ENCODE data around the gene TMEM59L. TPM values are rescaled to one million over a fixed set of nuclear protein-coding genes. Genes with fewer than 3 reads are reported as not detected.

Gene TMEM59L
- polyA plus RNA-seq, 1 of the 3 experiments (the other 2 are of a cell fraction), result 9.6 TPM

DNA sequence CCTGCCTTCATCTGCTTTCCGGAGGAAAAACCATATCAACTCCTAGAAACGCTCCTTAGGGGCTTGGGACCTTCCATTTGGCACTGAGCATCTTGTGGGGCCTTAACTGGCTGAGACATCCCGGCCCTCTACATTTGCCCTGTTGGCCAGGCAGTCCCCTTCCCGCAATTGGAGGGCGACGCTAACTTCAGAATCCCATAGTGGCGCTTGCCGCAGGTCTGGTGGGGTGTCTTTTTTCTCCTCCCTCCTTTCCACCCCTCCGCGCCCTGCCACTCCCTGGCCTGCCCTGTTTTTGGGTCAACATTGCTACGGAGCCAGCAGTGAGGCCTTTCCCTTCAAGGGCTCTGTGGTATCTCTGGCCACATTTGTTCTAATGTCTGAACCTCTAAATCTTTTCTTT is 57.2 kb downstream of the TMEM59L start:
- Histone ChIP-seq H3F3A (replicated peaks; ENCODE audit: insufficient read depth) (no peaks in the 10 kb centered on the region), H3K4me2 (no peak overlapping the region), H3K4me1 (ENCODE audit: control insufficient read depth in 1 of 2, insufficient read depth in 2 of 2, low read depth in 1 of 2, low read length in 1 of 2) (peaks cover 0 to 26% of the 10 kb centered on the region in 2 experiments; a peak in 2 of 4 replicates), H3K9me2 (no peaks in the 10 kb centered on the region), H2AFZ (ENCODE audit: low read depth) (no peak overlapping the region), H3K27ac (ENCODE audit: low read depth in 2 of 2, low read length in 1 of 2) (peak overlapping the region in 1 of 2 experiments; percentile 74; a peak in 2 of 4 replicates), H3K4me3 (ENCODE audit: low read depth in 2 of 2, low read length in 1 of 2) (no peak overlapping the region), H3K36me3 (replicated peaks in 1 of 2; ENCODE audit: control insufficient read depth in 1 of 2, insufficient read depth in 2 of 2, low read length in 1 of 2) (peaks cover 0 to 19% of the 10 kb centered on the region in 2 experiments), H3K9ac (no peak overlapping the region), H3K9me3 (no peaks in the 10 kb centered on the region), H3K79me2 (ENCODE audit: insufficient read depth) (no peaks in the 10 kb centered on the region), H3K27me3 (ENCODE audit: insufficient read depth) (no peaks in the 10 kb centered on the region), H4K20me1 (ENCODE audit: insufficient read depth) (no peaks in the 10 kb centered on the region)
- 90% methylated on average over 8 of the region's 11 CpGs for WGBS (ENCODE audit: low lambda C conversion rate)
- CTCF ChIA-PET, result interaction anchor here (3.1 kb wide), 1 partner anchor 79 kb away, joined by 8 read pairs; no protein-coding TSS in a partner anchor
- no peak for DNase-seq
- POLR2A ChIA-PET, result no interaction called here
- TF ChIP-seq RCOR1 (IDR thresholded peaks at IDR 0.05; ENCODE audit: low read length), result no peak
- TF ChIP-seq, protein P1, sequence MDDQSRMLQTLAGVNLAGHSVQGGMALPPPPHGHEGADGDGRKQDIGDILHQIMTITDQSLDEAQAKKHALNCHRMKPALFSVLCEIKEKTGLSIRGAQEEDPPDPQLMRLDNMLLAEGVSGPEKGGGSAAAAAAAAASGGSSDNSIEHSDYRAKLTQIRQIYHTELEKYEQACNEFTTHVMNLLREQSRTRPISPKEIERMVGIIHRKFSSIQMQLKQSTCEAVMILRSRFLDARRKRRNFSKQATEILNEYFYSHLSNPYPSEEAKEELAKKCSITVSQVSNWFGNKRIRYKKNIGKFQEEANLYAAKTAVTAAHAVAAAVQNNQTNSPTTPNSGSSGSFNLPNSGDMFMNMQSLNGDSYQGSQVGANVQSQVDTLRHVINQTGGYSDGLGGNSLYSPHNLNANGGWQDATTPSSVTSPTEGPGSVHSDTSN (IDR thresholded peaks at IDR 0.05), result no peak
- no peak for TF ChIP-seq REST (IDR thresholded peaks at IDR 0.05; ENCODE audit: low read depth, low read length)
- no peak for TF ChIP-seq JUND (IDR thresholded peaks at IDR 0.05)
- TF ChIP-seq TEAD4 (IDR thresholded peaks at IDR 0.05; ENCODE audit: borderline replicate concordance, insufficient read depth), result no peak
- TF ChIP-seq, protein P2, sequence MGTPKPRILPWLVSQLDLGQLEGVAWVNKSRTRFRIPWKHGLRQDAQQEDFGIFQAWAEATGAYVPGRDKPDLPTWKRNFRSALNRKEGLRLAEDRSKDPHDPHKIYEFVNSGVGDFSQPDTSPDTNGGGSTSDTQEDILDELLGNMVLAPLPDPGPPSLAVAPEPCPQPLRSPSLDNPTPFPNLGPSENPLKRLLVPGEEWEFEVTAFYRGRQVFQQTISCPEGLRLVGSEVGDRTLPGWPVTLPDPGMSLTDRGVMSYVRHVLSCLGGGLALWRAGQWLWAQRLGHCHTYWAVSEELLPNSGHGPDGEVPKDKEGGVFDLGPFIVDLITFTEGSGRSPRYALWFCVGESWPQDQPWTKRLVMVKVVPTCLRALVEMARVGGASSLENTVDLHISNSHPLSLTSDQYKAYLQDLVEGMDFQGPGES (IDR thresholded peaks at IDR 0.05; ENCODE audit: low read depth, low read length), result no peak
- TF ChIP-seq NFIC (IDR thresholded peaks at IDR 0.05; ENCODE audit: borderline replicate concordance), result no peak
- TF ChIP-seq FOXJ3 (CRISPR knock-in tag; IDR thresholded peaks at IDR 0.05), result no peak
- no peak for TF ChIP-seq SMC3 (IDR thresholded peaks at IDR 0.05; ENCODE audit: low read depth, low read length)

DNA sequence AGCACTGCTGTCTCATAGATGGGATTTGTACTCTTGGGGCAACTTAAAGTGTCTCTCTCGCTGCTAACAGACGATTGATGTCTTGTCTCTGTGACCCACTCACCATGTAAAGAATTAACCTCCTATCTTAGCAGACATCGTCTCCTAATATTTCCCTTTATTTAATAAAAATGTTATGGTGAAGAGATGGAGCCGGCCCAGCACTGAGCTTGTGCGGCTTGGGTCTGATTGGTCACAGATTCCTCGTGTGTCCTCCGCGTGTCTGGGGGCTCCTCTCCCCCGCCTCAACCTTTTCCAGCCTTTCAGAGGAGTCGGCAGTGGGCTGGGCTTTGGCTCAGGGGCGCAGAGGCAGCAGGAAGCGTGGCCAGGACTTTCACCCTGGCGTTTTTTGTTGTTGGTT is 57.6 kb downstream of the TMEM59L start:
- DNase-seq, result peak; percentile 70
- no peak overlapping the region for H3K4me3 ChIP-seq (ENCODE audit: low read depth in 2 of 2, low read length in 1 of 2)
- peaks cover 0 to 26% of the 10 kb centered on the region in 2 experiments; a peak in 2 of 4 replicates for H3K4me1 ChIP-seq (ENCODE audit: control insufficient read depth in 1 of 2, insufficient read depth in 2 of 2, low read depth in 1 of 2, low read length in 1 of 2)
- H3K36me3 ChIP-seq (replicated peaks in 1 of 2; ENCODE audit: control insufficient read depth in 1 of 2, insufficient read depth in 2 of 2, low read length in 1 of 2), result peaks cover 0 to 19% of the 10 kb centered on the region in 2 experiments
- H3F3A ChIP-seq (replicated peaks; ENCODE audit: insufficient read depth), result no peaks in the 10 kb centered on the region
- H3K27ac ChIP-seq (ENCODE audit: low read depth in 2 of 2, low read length in 1 of 2), result peak overlapping the region in 1 of 2 experiments; percentile 74; a peak in 2 of 4 replicates
- no peak overlapping the region for H3K9ac ChIP-seq
- H4K20me1 ChIP-seq (ENCODE audit: insufficient read depth), result no peaks in the 10 kb centered on the region
- no peaks in the 10 kb centered on the region for H3K9me2 ChIP-seq
- POLR2A ChIA-PET, result no interaction called here
- no peaks in the 10 kb centered on the region for H3K79me2 ChIP-seq (ENCODE audit: insufficient read depth)
- TF ChIP-seq RXRA (IDR thresholded peaks at IDR 0.05; ENCODE audit: borderline replicate concordance, low read depth), result no peak
- no peak for TF ChIP-seq TAF1 (IDR thresholded peaks at IDR 0.05; ENCODE audit: borderline replicate concordance, low read depth, low read length)
- TF ChIP-seq, protein P3, sequence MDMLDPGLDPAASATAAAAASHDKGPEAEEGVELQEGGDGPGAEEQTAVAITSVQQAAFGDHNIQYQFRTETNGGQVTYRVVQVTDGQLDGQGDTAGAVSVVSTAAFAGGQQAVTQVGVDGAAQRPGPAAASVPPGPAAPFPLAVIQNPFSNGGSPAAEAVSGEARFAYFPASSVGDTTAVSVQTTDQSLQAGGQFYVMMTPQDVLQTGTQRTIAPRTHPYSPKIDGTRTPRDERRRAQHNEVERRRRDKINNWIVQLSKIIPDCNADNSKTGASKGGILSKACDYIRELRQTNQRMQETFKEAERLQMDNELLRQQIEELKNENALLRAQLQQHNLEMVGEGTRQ (IDR thresholded peaks at IDR 0.05; ENCODE audit: borderline replicate concordance, low read depth, low read length), result no peak
- TF ChIP-seq GATA2 (CRISPR knock-in tag; IDR thresholded peaks at IDR 0.05), result no peak
- TF ChIP-seq YY1 (IDR thresholded peaks at IDR 0.05; ENCODE audit: low read depth), result no peak
- TF ChIP-seq FOXM1 (IDR thresholded peaks at IDR 0.05; ENCODE audit: low read depth), result no peak
- no peak for TF ChIP-seq FOXJ3 (CRISPR knock-in tag; IDR thresholded peaks at IDR 0.05)
- TF ChIP-seq TEAD4 (IDR thresholded peaks at IDR 0.05; ENCODE audit: borderline replicate concordance, insufficient read depth), result no peak
- TF ChIP-seq, protein P1 (IDR thresholded peaks at IDR 0.05), result no peak
- TF ChIP-seq MEF2A (IDR thresholded peaks at IDR 0.05; ENCODE audit: borderline replicate concordance, low read depth), result no peak
- TF ChIP-seq EP300 (IDR thresholded peaks at IDR 0.05; ENCODE audit: borderline replicate concordance in 1 of 2, low read depth in 1 of 2, low read length in 1 of 2), result no peak
- TF ChIP-seq MXI1 (IDR thresholded peaks at IDR 0.05; ENCODE audit: low read depth, low read length), result no peak
- no peak for TF ChIP-seq ELF1 (IDR thresholded peaks at IDR 0.05)
- no peak for TF ChIP-seq SMC3 (IDR thresholded peaks at IDR 0.05; ENCODE audit: low read depth, low read length)
- H2AFZ ChIP-seq (ENCODE audit: low read depth), result no peak overlapping the region
- H3K9me3 ChIP-seq, result no peaks in the 10 kb centered on the region
- 69% methylated on average over 13 of the region's 13 CpGs for WGBS (ENCODE audit: low lambda C conversion rate)
- CTCF ChIA-PET, result interaction anchor here (1.7 to 3.1 kb wide), 2 partner anchors 76 to 80 kb away, joined by 6 to 8 read pairs; no protein-coding TSS in a partner anchor
- H3K4me2 ChIP-seq, result no peak overlapping the region
- H3K27me3 ChIP-seq (ENCODE audit: insufficient read depth), result no peaks in the 10 kb centered on the region

Measured in SK-N-SH (cell line).